ENCODE data around the gene RPAP2.
"Not testable (repeated sequence)": the region's sequence is repeated elsewhere in the genome, so short reads cannot be mapped to it uniquely, and the experiment has no call there.

Gene RPAP2

DNA sequence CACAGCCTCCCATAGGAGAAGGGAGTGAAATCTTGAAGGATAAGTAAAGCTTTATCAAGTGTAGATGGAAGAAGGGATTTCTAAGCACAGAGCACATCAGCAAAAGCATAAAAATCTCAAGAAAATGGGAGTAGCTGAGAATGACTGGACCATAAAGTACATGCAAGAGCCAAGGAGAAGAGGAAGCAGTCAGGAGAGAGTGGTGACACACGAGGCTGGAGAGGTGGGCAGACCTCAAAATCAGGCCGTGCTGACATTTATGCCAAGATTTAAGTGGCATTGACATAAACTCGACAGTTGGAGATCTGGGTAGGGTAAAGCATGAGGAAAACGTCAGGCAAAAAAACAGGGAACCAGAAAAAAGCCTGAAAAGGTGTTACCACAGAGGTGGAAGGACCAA lies 125.5 kb downstream of the RPAP2 start:
- Histone ChIP-seq H3K27me3 (ENCODE audit: insufficient read depth, low read length, poor library complexity) (no peaks in the 10 kb centered on the region), H2AFZ (ENCODE audit: low read depth, low read length) (no peak overlapping the region), H3K79me2 (ENCODE audit: insufficient read depth, low read length) (no peaks in the 10 kb centered on the region), H3K4me3 (ENCODE audit: low read depth in 1 of 2, low read length in 2 of 2) (no peak overlapping the region), H3K4me1 (ENCODE audit: insufficient read depth, low read length) (no peaks in the 10 kb centered on the region), H3K27ac (ENCODE audit: low read length) (no peak overlapping the region), H4K20me1 (ENCODE audit: insufficient read depth, low read length) (no peaks in the 10 kb centered on the region), H3K9ac (ENCODE audit: low read depth, low read length) (no peak overlapping the region), H3K36me3 (ENCODE audit: insufficient read depth, low read length) (no peaks in the 10 kb centered on the region), H3K9me3 (ENCODE audit: insufficient read depth, low read length, severe bottlenecking) (no peaks in the 10 kb centered on the region), H3K4me2 (ENCODE audit: insufficient read depth, low read length) (no peak overlapping the region)
- no peak for ATAC-seq (ENCODE audit: insufficient read depth, low read depth)
- no peak for DNase-seq
- no peak for TF ChIP-seq EZH2 (IDR thresholded peaks at IDR 0.05; ENCODE audit: borderline replicate concordance, low read depth, low read length, severe bottlenecking)
- TF ChIP-seq, protein P1, sequence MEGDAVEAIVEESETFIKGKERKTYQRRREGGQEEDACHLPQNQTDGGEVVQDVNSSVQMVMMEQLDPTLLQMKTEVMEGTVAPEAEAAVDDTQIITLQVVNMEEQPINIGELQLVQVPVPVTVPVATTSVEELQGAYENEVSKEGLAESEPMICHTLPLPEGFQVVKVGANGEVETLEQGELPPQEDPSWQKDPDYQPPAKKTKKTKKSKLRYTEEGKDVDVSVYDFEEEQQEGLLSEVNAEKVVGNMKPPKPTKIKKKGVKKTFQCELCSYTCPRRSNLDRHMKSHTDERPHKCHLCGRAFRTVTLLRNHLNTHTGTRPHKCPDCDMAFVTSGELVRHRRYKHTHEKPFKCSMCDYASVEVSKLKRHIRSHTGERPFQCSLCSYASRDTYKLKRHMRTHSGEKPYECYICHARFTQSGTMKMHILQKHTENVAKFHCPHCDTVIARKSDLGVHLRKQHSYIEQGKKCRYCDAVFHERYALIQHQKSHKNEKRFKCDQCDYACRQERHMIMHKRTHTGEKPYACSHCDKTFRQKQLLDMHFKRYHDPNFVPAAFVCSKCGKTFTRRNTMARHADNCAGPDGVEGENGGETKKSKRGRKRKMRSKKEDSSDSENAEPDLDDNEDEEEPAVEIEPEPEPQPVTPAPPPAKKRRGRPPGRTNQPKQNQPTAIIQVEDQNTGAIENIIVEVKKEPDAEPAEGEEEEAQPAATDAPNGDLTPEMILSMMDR (IDR thresholded peaks at IDR 0.05; ENCODE audit: borderline replicate concordance, extremely low read depth, low read length, poor library complexity, severe bottlenecking) = no peak

DNA sequence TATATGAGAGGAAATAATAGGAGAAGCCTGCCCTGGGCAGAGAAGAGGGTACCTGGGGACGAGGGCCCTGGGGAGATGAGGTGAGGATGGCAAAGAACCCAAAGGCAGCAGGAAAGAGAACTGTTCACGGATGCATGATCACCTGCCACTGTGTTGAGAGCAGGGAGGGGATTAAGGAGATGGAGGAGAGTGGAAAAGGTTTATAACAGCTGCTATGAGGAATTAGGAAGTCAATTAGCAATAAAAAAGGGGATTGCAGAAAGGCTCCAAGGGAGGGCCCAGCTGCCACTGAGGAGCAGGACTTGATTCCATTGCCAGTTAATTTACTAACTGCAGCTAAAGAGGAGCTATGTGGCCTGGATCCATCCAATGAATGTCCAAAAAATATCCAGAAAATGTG lies 126.8 kb downstream of the RPAP2 start:
- DNase-seq = no peak
- no peaks in the 10 kb centered on the region for H3K9me3 ChIP-seq (ENCODE audit: insufficient read depth, low read length, severe bottlenecking)
- no peak overlapping the region for H3K27ac ChIP-seq (ENCODE audit: low read length)
- H3K9ac ChIP-seq (ENCODE audit: low read depth, low read length) = no peak overlapping the region
- H4K20me1 ChIP-seq (ENCODE audit: insufficient read depth, low read length) = no peaks in the 10 kb centered on the region
- H2AFZ ChIP-seq (ENCODE audit: low read depth, low read length) = no peak overlapping the region
- TF ChIP-seq EZH2 (IDR thresholded peaks at IDR 0.05; ENCODE audit: borderline replicate concordance, low read depth, low read length, severe bottlenecking) = no peak
- TF ChIP-seq, protein P1 (IDR thresholded peaks at IDR 0.05; ENCODE audit: borderline replicate concordance, extremely low read depth, low read length, poor library complexity, severe bottlenecking) = no peak
- no peaks in the 10 kb centered on the region for H3K27me3 ChIP-seq (ENCODE audit: insufficient read depth, low read length, poor library complexity)
- no peaks in the 10 kb centered on the region for H3K4me1 ChIP-seq (ENCODE audit: insufficient read depth, low read length)
- no peak overlapping the region for H3K4me2 ChIP-seq (ENCODE audit: insufficient read depth, low read length)
- no peaks in the 10 kb centered on the region for H3K79me2 ChIP-seq (ENCODE audit: insufficient read depth, low read length)
- no peak for ATAC-seq (ENCODE audit: insufficient read depth, low read depth)
- H3K36me3 ChIP-seq (ENCODE audit: insufficient read depth, low read length) = no peaks in the 10 kb centered on the region
- H3K4me3 ChIP-seq (ENCODE audit: low read depth in 1 of 2, low read length in 2 of 2) = no peak overlapping the region

- TF ChIP-seq EZH2 (IDR thresholded peaks at IDR 0.05; ENCODE audit: borderline replicate concordance, low read depth, low read length, severe bottlenecking) = no peak
- TF ChIP-seq, protein P1 (IDR thresholded peaks at IDR 0.05; ENCODE audit: borderline replicate concordance, extremely low read depth, low read length, poor library complexity, severe bottlenecking) = no peak
- Histone ChIP-seq H3K4me1 (ENCODE audit: insufficient read depth, low read length) (no peaks in the 10 kb centered on the region), H3K9me3 (ENCODE audit: insufficient read depth, low read length, severe bottlenecking) (no peaks in the 10 kb centered on the region), H3K4me3 (ENCODE audit: low read depth in 1 of 2, low read length in 2 of 2) (no peak overlapping the region), H3K27me3 (ENCODE audit: insufficient read depth, low read length, poor library complexity) (no peaks in the 10 kb centered on the region), H3K27ac (ENCODE audit: low read length) (no peak overlapping the region), H2AFZ (ENCODE audit: low read depth, low read length) (no peak overlapping the region), H3K9ac (ENCODE audit: low read depth, low read length) (no peak overlapping the region), H3K79me2 (ENCODE audit: insufficient read depth, low read length) (no peaks in the 10 kb centered on the region), H3K36me3 (ENCODE audit: insufficient read depth, low read length) (no peaks in the 10 kb centered on the region), H3K4me2 (ENCODE audit: insufficient read depth, low read length) (no peak overlapping the region), H4K20me1 (ENCODE audit: insufficient read depth, low read length) (no peaks in the 10 kb centered on the region)
- DNase-seq = no peak
- ATAC-seq (ENCODE audit: insufficient read depth, low read depth) = no peak
Observed at GRCh38 chr1:92430030-92430429, 131.2 kb downstream of the RPAP2 start.

GRCh38 chr1:92434572-92434971 lies 135.7 kb downstream of the RPAP2 start:
- not testable (repeated sequence) for H4K20me1 ChIP-seq (ENCODE audit: insufficient read depth, low read length); DNase-seq; H3K4me1 ChIP-seq (ENCODE audit: insufficient read depth, low read length); ATAC-seq (ENCODE audit: insufficient read depth, low read depth); H3K9ac ChIP-seq (ENCODE audit: low read depth, low read length); H3K4me2 ChIP-seq (ENCODE audit: insufficient read depth, low read length); H3K79me2 ChIP-seq (ENCODE audit: insufficient read depth, low read length); H3K4me3 ChIP-seq (ENCODE audit: low read depth in 1 of 2, low read length in 2 of 2); H3K27me3 ChIP-seq (ENCODE audit: insufficient read depth, low read length, poor library complexity); H2AFZ ChIP-seq (ENCODE audit: low read depth, low read length); H3K36me3 ChIP-seq (ENCODE audit: insufficient read depth, low read length); H3K27ac ChIP-seq (ENCODE audit: low read length)
- peaks cover 10% of the 10 kb centered on the region for H3K9me3 ChIP-seq (ENCODE audit: insufficient read depth, low read length, severe bottlenecking)

All from DND-41 (cell line).